ENCODE measurements around the gene TP53RK.

Gene TP53RK

DNA sequence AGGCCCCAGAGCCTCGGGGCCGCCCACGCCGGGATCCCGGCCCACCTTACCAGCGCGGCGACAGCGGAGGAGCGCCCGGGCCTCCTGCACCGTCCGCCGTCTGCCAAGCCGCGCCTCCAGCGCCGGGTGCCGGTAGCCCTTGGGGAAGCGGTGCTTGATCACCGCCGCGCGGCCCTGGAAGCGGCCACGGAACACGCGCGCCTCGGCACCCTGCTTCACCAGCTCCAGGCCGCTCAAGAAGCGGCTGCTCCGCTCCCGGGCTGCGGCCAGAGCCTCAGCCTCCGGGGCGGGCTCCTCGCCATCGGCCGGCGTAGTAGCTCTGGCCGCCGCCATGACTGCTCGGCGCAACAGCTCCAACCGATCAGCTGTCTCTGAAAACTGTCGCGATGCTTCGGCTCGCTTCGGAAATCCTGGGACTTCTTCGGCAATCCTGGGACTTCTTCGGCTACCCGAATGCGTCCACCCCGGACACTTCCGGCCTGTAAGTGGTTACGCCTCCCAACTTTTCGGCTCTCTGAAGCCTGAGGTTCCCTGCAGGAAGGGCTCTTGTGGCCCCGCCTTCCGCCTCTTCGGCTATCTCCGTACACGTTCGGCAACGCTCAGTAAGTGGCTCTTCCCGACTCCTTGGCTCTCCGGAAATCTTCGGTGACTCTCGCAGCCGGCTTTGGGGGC lies at the start of gene TP53RK:
TSS of gene TP53RK (minus strand) at position 363 of the 672 bp plus-strand sequence. CDS start at position 333, 30 bp downstream.
- DNase-seq = peak; percentile 94

DNA sequence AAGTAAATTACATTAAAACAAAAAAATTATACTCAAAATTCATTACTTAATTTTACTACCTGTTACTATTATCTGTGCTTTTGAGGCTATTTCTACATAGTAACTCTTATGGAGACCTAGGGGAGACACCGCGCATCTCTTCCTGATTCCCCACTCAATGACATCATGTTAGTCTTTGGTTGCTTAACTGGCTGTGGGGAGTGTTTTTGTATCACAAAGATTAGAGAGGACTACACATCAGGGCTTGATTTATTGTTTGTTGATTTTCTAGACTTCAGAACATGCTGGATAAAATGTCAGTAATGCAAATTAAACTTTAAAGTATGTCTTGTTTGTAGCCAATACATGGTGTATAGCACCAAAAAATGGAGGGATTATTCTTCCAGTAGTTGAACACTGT lies 46.2 kb upstream of the TP53RK start:
- DNase-seq = no peak

DNA sequence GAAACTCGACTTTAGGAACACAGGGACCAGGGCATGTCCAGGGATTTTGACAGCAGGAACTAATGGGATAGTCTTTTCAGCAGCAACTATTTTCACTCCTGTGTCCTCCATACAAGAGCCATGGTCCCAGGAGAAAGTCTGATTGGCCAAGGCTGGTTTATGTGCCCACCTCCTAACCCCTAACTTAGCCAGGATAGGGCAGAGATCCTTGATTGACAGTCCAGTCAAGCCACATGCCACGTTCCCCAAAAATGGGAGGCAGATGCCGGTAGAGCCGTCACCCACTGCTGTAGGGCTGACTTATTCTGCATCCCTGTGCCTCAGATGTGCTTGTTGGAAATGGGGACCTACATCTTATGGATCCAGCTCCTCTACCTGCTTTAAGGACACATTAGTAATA lies 42.5 kb upstream of the TP53RK start:
- DNase-seq = no peak

DNA sequence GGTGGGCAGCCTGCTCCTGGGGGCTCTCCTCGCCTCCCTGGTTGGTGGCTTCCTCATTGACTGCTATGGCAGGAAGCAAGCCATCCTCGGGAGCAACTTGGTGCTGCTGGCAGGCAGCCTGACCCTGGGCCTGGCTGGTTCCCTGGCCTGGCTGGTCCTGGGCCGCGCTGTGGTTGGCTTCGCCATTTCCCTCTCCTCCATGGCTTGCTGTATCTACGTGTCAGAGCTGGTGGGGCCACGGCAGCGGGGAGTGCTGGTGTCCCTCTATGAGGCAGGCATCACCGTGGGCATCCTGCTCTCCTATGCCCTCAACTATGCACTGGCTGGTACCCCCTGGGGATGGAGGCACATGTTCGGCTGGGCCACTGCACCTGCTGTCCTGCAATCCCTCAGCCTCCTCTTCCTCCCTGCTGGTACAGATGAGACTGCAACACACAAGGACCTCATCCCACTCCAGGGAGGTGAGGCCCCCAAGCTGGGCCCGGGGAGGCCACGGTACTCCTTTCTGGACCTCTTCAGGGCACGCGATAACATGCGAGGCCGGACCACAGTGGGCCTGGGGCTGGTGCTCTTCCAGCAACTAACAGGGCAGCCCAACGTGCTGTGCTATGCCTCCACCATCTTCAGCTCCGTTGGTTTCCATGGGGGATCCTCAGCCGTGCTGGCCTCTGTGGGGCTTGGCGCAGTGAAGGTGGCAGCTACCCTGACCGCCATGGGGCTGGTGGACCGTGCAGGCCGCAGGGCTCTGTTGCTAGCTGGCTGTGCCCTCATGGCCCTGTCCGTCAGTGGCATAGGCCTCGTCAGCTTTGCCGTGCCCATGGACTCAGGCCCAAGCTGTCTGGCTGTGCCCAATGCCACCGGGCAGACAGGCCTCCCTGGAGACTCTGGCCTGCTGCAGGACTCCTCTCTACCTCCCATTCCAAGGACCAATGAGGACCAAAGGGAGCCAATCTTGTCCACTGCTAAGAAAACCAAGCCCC lies 36.2 kb upstream of the TP53RK start:
- DNase-seq = no peak

DNA sequence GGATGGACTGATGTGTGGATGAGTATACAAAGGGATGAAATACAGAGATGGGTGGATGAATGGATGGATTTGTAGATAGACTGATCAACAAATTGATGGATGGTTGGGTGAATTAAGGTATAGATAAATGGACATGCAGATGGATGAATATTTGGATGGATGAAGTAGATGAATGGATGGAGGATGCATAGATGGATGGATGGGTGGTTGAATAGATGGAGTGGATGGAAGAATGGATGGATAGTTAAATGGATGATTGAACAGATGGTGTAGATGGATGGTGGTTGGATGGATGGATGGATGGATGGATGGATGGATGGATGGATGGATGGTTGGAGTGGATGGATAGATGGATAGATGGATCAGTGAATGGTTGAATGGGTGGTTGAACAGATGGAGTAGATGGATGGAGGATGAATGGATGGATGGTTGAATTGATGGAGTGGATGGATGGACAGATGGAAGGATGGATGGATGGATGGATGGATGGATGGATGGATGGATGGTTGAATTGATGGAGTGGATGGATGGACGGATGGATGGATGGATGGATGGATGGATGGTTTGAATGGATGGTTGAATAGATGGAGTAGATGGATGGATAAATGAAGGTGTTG lies 35.2 kb upstream of the TP53RK start:
- no peak for DNase-seq

DNA sequence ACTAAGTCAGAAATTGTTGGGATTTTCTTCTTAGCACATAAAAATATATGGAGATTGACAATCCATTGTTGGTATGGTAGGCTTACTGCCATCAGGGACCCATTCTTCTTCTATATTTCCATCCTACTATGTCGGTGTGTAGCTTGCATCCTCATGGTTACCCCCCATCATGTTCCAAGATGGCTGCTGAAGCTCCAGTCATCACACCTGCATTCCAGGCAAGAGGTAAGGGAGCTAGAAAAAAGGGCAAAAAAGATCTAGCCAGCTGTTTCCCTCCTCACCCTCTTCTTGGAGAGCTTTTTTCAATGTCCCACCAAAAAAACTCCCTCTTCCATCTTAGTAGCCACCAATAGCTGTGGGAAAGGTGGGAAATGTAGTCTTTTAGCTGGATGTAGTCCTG lies 33.8 kb upstream of the TP53RK start:
- DNase-seq = no peak

DNA sequence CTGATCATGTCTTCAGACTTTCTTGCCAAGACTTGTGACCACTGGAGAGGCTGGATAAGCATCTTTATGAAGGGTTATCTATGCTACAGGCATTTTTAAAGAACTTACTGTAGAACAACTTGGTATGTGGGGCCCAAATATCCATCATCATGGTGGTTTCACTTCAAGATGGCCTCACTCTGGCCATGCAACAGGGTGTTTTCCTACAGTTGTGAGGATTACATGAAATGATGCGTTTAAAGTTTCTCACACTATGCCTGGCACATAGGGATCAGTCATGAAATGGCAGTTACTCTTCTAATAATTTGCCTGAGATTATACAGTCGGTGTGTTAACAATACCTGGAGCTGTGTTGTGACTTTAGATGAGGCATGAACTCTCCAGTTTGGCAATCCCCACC lies 33.2 kb upstream of the TP53RK start:
- no peak for DNase-seq

DNA sequence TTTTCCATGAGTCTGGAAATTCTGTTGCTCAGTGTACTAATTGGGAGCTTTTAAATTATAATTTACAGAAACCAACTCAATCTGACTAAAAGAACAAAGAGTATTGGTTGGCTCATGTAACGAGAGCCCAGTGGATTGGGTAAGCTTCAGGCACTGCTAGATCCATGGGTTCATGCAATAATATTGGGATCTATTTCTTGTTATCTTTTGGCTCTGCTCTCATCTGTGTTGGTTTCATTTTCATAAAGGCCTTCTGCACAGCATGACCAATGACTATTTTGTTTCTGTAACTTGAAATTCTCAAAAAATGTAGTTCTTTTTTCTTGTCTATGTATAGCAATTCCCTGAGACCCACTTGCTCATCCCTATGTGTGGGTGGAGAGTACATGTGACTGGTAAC lies 32.2 kb upstream of the TP53RK start:
- DNase-seq = no peak

DNA sequence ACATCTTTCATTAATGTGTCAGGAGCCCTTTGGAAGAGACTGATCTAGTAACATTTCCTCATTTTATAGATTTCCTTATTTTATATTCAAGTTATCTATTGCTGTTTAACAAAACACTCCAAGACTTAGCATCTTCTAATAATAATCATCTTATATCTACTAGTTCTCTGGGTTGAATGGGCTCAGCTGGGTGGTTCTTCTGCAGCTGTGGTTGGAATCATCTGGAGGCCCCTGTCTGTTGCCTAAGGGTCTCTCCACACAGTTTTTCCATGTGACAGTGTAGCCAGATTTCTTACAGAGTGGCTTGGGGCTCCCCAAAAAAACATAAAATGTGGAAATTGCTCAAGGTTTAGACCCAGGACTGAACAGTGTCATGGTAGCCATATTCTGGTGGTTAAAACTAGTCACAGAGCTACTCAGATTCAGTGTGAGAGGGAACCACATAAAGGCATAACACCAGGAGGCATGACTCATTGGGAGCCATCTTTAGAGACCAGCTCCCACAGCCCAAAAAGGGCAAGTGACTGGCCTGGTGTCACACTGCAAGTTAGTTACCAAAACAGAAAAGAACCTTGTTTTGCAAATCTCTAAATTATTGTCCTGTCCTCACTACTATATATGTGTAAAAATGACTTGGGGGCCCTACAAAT lies 31.7 kb upstream of the TP53RK start:
- no peak for DNase-seq

DNA sequence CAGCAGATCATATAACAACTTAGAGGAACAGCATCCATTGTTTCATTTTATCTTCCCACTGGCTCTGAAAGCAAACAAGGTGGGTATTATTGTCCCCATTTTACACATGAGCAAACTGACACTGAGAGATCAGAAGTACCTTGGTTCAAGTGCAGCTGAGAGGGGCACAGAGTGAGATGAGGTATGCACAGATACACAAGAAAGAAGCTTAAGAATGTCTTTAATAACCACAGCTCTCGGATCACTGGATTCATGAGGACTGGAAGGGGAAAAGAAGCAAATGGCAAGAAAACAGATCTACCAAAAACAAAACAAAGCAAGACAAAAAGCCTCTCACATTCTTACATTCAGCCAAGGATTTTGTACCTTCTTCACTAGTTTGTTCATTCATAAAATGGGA lies 30.8 kb upstream of the TP53RK start:
- no peak for DNase-seq

DNA sequence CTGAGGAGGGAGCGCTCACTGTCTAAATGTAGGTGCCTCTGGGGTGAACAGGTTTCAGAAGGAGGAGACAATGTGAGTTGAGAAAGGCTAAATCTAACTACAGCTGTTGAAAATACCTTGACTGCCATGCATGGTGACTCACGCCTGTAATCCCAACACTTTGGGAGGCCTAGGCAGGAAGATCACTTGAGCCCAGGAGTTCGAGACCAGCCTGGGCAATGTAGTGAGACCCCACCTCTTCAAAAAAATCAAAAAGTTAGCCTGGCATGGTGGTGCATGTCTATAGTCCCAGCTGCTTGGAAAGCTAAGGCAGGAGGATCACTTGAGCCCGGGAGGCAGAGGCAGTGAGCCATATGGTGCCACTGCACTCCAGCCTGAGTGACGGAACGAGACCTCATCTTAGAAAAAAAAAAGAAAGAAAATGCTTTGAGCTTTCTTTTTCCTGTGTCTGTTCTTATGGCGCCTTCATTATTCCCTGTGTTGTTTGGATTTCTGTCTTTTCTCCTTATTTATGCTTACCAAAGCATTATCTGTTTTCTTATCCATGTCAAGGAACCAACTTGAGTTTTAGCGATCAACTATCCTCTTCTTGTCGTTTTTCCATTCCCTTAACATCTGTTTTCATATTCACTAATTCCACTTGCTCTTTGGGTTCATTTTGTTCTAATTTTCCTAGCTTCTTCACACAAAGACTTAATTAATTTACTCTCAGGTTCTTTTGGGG lies 28.7 kb upstream of the TP53RK start:
- no peak for DNase-seq

DNA sequence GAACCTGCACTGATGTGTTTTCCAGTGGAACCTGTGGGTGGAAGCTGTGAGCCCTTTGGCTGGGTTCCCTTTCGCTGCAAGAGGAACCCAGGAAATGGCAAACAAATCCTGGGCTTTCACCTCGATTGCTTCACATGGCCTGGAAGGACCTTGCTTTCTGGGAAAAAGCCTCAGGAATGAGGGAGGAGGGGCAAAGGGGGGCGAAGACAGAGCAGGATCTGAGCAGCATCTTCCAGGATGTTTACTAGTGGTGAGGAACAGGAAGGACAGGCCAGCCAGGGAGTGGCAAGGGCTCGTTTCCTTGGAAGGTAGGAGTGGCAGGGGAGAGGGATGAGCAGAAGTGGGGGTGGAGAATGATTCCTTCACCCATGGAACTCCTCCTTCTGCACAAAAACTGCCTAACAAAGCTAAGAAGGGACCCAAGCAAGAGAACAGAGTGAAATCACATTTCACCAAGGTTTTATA lies 26.1 kb upstream of the TP53RK start:
- DNase-seq = no peak

DNA sequence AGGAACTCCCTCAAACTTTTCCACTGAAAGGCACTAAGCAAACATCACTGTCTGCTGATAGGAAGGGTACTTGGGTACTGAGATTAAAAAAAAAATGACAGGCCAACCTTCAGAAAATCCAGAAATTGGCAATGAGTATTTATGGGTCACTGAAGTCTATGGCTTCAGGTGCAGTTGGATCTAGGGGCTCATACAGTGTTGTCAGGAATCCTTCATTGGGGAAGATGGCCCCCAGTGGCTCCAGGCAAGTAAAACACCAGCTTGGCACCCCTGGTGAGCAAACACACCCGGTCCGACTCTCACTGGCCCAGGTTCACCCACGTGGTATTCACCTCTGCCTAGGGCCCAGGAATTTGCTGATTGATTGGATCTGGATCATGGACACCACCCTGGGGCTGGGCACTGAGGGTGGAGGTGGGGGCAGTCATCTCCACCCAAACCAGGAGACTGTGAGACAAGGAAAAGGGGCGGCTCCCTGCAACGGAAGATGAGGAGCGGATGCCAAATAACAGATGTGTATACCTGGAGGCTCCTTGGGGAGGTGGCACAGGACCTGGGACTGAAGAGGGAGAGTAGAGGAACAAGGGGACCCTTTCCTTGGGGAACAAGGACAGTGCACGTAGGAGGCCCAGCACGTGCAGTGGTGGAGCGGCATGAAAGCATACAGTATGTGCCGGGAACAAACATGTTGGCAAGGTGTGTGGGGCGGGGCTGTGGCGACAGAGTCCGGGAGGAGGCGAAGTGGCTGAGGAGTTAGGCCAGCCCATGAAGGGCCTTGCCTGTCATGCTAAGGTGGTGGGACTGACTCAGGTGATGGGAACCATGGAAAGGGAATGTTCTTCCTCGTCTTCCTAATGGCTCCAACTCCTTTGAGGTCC lies 25.0 kb upstream of the TP53RK start:
- no peak for DNase-seq

DNA sequence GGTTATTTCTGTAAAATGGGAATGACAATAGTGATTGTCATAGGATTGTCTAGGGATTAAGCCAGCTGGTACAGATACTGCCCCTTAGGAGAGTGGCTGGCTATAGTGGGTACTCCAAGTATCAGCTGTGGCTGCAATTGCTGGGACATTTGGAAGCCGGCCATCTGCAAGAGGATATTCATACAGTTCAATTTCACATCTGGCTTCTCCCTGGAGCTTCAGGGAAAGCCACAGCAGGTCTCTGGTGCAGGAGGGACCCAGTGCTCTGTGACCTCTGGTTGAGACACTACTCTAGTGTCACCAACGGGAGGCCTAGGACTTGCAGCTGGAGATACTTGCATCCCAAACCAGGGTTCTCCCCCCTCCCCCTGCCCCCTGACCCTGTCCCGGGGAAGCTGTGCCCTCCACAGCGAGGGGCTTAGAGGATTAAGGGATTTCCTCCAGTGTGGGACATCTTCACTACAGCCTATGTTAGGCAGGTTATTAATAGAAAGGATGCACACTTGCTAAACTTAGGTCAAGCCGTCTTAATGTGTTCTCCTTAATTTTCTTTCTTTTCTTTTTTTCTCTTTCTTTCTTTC lies 22.9 kb upstream of the TP53RK start:
- no peak for DNase-seq

DNA sequence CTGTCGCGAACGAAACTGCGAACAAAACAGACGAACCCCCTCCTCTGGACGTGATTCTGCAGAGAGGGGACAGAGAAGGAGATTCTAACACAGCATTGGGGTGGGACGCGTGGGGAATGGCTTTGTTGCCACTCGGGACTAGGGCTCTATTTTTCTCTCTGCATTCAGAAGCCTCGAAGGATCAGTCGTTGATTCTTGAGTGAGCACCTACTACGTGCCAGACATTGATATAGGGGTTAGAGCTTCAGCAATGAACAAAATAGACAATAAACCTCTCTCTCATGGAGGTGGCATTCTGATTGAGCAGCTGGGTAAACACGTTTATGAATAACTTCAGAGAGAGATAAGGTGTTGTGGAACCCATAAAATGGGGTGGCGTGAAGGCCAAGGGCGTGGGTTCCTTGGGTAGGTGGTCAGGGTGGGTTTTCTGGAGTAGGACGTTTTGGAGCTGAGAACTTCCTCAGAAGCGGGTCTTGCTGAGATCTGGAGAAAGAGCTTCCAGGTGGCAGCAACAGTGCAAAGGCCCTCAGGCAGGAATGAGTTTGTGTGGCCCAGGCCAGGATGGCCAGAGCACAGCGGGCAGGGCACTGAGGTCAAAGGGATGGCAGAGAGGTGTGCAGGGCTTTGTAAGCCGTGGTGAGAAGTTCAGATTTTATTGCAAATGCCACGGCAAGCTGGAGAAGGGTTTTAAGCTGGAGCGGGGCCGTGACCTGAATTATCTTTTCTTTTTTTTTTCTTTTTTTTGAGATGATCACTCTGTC lies 21.1 kb upstream of the TP53RK start:
- DNase-seq = no peak

DNA sequence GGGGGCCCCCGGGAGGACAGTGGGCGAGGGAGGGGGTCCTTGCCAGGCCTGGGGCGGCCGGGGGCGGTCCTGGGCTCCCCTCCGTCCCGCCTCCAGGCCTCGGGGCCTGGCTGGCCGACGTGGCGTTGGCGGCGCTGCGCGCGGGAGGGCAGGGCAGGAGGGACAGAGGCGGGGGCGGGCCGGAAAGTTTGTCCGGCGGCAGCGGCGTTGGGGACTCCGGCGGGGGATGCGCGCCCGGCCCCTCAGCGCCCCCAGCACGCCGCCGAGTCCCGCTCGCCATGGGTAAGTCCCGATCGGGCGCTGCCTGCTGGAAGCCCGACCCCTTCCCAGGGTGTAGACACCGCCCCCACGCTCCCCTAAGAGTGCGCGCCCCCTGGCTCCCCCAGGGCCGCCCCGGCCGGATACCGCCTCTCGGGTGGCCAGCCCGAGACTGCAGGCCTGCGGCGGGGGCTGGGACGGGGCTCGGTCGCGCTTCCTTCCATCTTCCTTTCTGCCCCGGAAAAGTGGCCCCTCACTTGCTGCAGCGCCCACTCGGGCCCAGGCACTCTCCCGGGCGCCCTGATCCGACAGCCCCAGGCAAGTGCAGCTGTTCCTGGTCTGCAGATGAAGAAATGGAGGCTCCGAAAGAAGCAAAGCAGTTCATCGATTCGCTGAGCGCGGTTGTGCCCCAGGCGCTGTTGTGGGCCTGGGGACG lies 20.4 kb upstream of the TP53RK start, which contains the start of gene SLC2A10:
TSS of gene SLC2A10 (plus strand) at position 191 of the 694 bp plus-strand sequence. CDS start at position 279, 88 bp downstream.
- DNase-seq = no peak

DNA sequence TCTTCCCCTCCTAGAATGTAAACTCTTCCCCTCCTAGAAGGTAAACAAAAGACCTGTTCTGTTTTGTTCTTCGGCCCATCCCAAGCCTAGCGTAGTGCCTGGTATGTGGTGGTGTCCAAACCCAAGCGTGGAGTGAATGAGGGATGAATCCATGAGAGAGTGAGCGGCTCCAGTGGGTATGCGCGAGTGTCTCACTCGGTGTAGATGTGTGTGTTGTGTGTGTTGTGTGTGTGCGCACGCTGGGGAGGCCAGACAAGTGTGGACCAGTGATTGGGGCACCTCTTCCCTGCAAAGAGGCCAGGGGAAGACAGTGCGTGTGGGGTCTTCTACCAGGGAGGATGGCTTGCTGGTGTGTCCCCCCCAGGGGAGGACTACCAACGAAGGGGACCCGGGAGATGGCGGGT lies 19.8 kb upstream of the TP53RK start:
- DNase-seq = no peak

DNA sequence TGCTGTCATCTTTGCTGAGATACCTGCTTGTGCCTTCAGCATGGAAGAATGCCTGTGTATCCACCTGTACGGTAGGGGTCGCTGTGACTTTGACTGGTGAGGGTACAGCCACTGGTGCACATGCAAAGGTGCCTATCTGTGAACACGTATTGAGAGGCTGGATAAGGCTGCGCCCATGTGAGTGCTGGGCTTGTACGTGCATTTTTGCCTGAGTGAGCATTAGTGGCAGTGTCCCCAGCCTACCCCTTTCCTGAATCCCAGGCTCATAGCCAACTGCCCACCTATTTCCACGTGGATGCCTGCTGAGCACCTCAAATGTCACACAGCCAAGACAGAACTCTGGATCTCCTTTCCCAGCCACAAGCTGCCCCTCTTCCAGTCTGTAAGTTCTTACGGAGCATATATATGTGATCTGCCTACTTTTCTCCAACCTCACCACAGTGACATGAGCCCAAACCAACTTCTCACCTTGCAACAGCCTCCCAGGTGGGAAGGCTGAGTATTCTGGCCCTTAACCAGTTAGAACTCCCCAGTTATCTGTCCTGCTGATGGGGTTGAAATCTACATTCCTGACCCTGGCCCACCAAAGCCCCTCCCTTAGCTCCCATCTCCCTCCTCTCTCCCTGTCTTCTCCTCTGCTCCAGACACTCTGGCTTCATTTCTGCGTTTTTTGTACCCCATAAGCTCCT lies 19.1 kb upstream of the TP53RK start:
- no peak for DNase-seq

DNA sequence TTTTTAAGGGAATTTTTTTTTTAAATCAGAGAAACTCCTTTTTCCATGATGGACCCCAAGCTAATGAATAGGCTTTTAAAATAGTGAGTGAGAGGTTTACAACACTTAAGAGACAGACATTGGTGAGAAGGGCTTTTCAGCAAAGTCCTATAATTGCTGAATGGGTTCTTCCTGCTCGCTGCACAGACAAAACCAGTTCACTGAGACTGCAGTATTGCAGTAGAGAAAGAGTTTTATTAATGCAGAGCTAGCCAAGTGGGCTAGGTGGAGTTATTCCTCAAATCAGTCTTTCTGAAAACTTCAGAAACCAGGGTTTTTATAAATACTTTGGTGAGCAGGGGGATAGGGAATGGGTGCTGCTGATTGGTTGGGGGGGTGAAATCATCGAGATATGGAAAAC lies 17.0 kb upstream of the TP53RK start:
- no peak for DNase-seq
